CD14-positive monocyte (primary cell): ENCODE results near the gene GPS2. TPM values are rescaled to one million over a fixed set of nuclear protein-coding genes. Genes with fewer than 3 reads are reported as not detected.
A peak's percentile ranks its signal among the peaks of the same experiment; 100 is the strongest.

Experiments
- DNase-seq, 3 donors: peaks; one replicate each; pipeline ENCODE4 v3.0.0-alpha.2; 2011 to 2022
- H2AFZ ChIP-seq: 2 replicates; pipeline ENCODE4 v1.6.0; 2012; ENCODE audit warnings: mild to moderate bottlenecking, low read depth, low read length, inconsistent platforms; ENCODE audit not compliant: insufficient read depth, poor library complexity, severe bottlenecking
- H3K27ac ChIP-seq, 2 donors: 1 replicate in 1 of 2; 2 replicates in 1 of 2; pipeline ENCODE4 v1.5.1; 2012 to 2013; ENCODE audit warnings: low read length in 2 of 2, control low read depth in 1 of 2, inconsistent platforms in 1 of 2, low read depth in 1 of 2, mild to moderate bottlenecking in 1 of 2
- H3K27me3 ChIP-seq, 2 donors: one replicate each; pipeline versions ENCODE4 v1.6.0 to v1.6.1; 2011 to 2013; ENCODE audit warnings: low read length in 2 of 2; ENCODE audit not compliant: control insufficient read depth in 2 of 2, insufficient read depth in 2 of 2
- H3K36me3 ChIP-seq, 2 donors: replicated peaks in 1 of 2; 1 replicate in 1 of 2; 2 replicates in 1 of 2; pipeline versions ENCODE4 v1.5.1 to v1.6.1; 2012 to 2013; ENCODE audit warnings: low read length in 2 of 2, control low read depth in 1 of 2, inconsistent platforms in 1 of 2, mild to moderate bottlenecking in 1 of 2; ENCODE audit not compliant: insufficient read depth in 2 of 2, control insufficient read depth in 1 of 2
- H3K4me1 ChIP-seq, 2 donors: 1 replicate in 1 of 2; 2 replicates in 1 of 2; pipeline versions ENCODE4 v1.5.1 to v1.6.1; 2012 to 2013; ENCODE audit warnings: low read length in 2 of 2, control low read depth in 1 of 2, inconsistent platforms in 1 of 2, mild to moderate bottlenecking in 1 of 2, moderate library complexity in 1 of 2; ENCODE audit not compliant: insufficient read depth in 2 of 2, control insufficient read depth in 1 of 2
- H3K4me2 ChIP-seq: replicated peaks from 2 replicates; pipeline ENCODE3; 2012; ENCODE audit warnings: low read length, moderate library complexity, mild to moderate bottlenecking; ENCODE audit not compliant: poor library complexity, severe bottlenecking; ENCODE audit errors: extremely low read depth
- H3K4me3 ChIP-seq, 3 experiments: fragments of 200-600 bp in 1 of 3; sonication (generic) in 1 of 3; replicated peaks in 1 of 3; 1 replicate in 2 of 3; 2 replicates in 1 of 3; pipeline ENCODE4 v1.5.1; 2011 to 2013; ENCODE audit warnings: low read length in 3 of 3, mild to moderate bottlenecking in 3 of 3, control low read depth in 2 of 3, low read depth in 2 of 3, inconsistent platforms in 1 of 3, moderate library complexity in 1 of 3
- H3K79me2 ChIP-seq: 2 replicates; pipeline ENCODE4 v1.6.0; 2012; ENCODE audit warnings: mild to moderate bottlenecking, control low read depth, inconsistent platforms, low read length, moderate library complexity; ENCODE audit not compliant: insufficient read depth
- H3K9ac ChIP-seq: 2 replicates; pipeline ENCODE4 v1.6.0; 2017; ENCODE audit warnings: low read length, mild to moderate bottlenecking; ENCODE audit not compliant: insufficient read depth, poor library complexity, severe bottlenecking
- H3K9me3 ChIP-seq, 2 donors: replicated peaks in 1 of 2; 1 replicate in 1 of 2; 2 replicates in 1 of 2; pipeline versions ENCODE4 v1.5.1 to v1.6.1; 2012 to 2013; ENCODE audit warnings: low read length in 2 of 2, control low read depth in 1 of 2; ENCODE audit not compliant: control insufficient read depth in 1 of 2, insufficient read depth in 1 of 2
- H4K20me1 ChIP-seq: 2 replicates; pipeline ENCODE4 v1.6.0; 2012; ENCODE audit warnings: mild to moderate bottlenecking, low read length, control low read depth, moderate library complexity; ENCODE audit not compliant: insufficient read depth
- H3K27ac Mint-ChIP-seq, 7 donors: one replicate each; pipeline ENCODE4 v1.8.0; 2020; ENCODE audit warnings: mild to moderate bottlenecking in 7 of 7, mixed read lengths in 7 of 7, moderate library complexity in 6 of 7, inconsistent platforms in 2 of 7
- H3K27me3 Mint-ChIP-seq, 3 donors: one replicate each; pipeline ENCODE4 v1.8.0; 2021 to 2022; ENCODE audit warnings: low read depth in 3 of 3, mild to moderate bottlenecking in 3 of 3, mixed read lengths in 3 of 3, moderate library complexity in 3 of 3, inconsistent platforms in 1 of 3
- H3K36me3 Mint-ChIP-seq, 2 donors: one replicate each; pipeline ENCODE4 v1.8.0; 2020; ENCODE audit warnings: mixed read lengths in 2 of 2, inconsistent platforms in 1 of 2, mild to moderate bottlenecking in 1 of 2
- H3K4me1 Mint-ChIP-seq: one replicate; pipeline ENCODE4 v1.8.0; 2020; ENCODE audit warnings: mild to moderate bottlenecking, mixed read lengths
- H3K4me3 Mint-ChIP-seq, 2 donors: one replicate each; pipeline ENCODE4 v1.8.0; 2020; ENCODE audit warnings: mild to moderate bottlenecking in 2 of 2, mixed read lengths in 2 of 2, moderate library complexity in 1 of 2
- H3K9me3 Mint-ChIP-seq, 7 donors: one replicate each; pipeline ENCODE4 v1.8.0; 2020 to 2022; ENCODE audit warnings: mixed read lengths in 7 of 7, mild to moderate bottlenecking in 6 of 7, moderate library complexity in 6 of 7, inconsistent platforms in 2 of 7
- WGBS: methylation state at CpG from one replicate; pipeline ENCODE4 v1.1.5; 2013; ENCODE audit warnings: missing lambda C conversion rate; ENCODE audit not compliant: insufficient coverage; 5-methylcytosine and 5-hydroxymethylcytosine counted together
- intact Hi-C, 2 donors: fragments of 100-400 bp; cut with micrococcal nuclease; formaldehyde crosslinking; loops; one replicate each; pipeline versions ENCODE4 v1.15.0 to v1.15.1; 2023
- polyA plus RNA-seq, 3 donors: library from polyadenylated mRNA; depleted of rRNA in 1 of 3; unstranded in 2 of 3; stranded (reverse) in 1 of 3; fragments of 300-500 nt in 2 of 3; fragments of >200 nt in 1 of 3; fragmentation: Illumina TruSeq in 2 of 3; gene quantifications; 1 replicate in 2 of 3; 2 replicates in 1 of 3; pipeline ENCODE4 v1.2.3, GENCODE V29; 2012 to 2021
- TF ChIP-seq, protein P1 (sequence below): fragments of 200-600 bp; IDR thresholded peaks from one replicate; pipeline ENCODE4 v1.8.0; 2022; ENCODE audit warnings: antibody characterized with exemption, mild to moderate bottlenecking

GPS2 gene
- polyA plus RNA-seq, 3 donors, result 53.5 to 162 (median 59.6) TPM

DNA sequence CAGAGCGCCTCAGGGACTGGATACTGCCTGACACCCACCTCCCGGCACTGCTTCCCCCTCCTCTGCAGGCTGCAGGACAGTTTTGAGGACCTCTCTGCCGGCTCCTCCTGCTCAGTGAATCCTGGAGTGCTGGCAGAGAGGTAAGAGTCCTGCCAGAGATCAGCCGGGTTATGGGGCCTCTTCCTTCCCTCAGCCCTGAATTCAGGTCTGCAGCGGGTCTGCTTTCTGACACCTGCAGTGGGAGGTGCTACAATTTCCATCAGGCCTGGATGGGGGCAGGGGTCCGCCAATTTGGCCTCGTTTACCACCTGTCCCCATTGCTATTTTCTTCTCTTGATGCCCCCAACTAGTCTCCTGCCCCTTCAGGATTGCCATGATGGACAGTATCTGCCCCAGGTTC lies 17.0 kb upstream of the GPS2 start:
- H3K27me3 ChIP-seq, result no peaks in the 10 kb centered on the region
- peaks cover 55% of the 10 kb centered on the region for H3K4me1 Mint-ChIP-seq
- peaks cover 51 to 58% of the 10 kb centered on the region in 2 donors for H3K4me1 ChIP-seq
- no peaks in the 10 kb centered on the region for H3K9me3 Mint-ChIP-seq
- peak overlapping the region in 1 of 2 donors; percentile 20 for H3K4me3 Mint-ChIP-seq
- peaks cover 26% of the 10 kb centered on the region for H3K79me2 ChIP-seq
- H3K4me2 ChIP-seq, result no peak overlapping the region
- intact Hi-C loops, result no loop called here
- no peaks in the 10 kb centered on the region for H3K9me3 ChIP-seq
- TF ChIP-seq, protein P1, sequence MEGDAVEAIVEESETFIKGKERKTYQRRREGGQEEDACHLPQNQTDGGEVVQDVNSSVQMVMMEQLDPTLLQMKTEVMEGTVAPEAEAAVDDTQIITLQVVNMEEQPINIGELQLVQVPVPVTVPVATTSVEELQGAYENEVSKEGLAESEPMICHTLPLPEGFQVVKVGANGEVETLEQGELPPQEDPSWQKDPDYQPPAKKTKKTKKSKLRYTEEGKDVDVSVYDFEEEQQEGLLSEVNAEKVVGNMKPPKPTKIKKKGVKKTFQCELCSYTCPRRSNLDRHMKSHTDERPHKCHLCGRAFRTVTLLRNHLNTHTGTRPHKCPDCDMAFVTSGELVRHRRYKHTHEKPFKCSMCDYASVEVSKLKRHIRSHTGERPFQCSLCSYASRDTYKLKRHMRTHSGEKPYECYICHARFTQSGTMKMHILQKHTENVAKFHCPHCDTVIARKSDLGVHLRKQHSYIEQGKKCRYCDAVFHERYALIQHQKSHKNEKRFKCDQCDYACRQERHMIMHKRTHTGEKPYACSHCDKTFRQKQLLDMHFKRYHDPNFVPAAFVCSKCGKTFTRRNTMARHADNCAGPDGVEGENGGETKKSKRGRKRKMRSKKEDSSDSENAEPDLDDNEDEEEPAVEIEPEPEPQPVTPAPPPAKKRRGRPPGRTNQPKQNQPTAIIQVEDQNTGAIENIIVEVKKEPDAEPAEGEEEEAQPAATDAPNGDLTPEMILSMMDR, result no peak
- no peak for DNase-seq
- 20% methylated on average over 6 of the region's 7 CpGs for WGBS
- peak overlapping the region in 4 of 7 donors; percentile 4 to 79 (median 62) for H3K27ac Mint-ChIP-seq
- H3K36me3 Mint-ChIP-seq, result peaks cover 0 to under 1% of the 10 kb centered on the region in 2 donors
- H3K4me3 ChIP-seq, result no peak overlapping the region
- peak overlapping the region; percentile 36 for H2AFZ ChIP-seq
- no peak overlapping the region for H3K9ac ChIP-seq
- no peaks in the 10 kb centered on the region for H4K20me1 ChIP-seq
- H3K36me3 ChIP-seq, result no peaks in the 10 kb centered on the region
- peaks cover 0 to 7% (median 0%) of the 10 kb centered on the region in 3 donors for H3K27me3 Mint-ChIP-seq
- no peak overlapping the region for H3K27ac ChIP-seq

DNA sequence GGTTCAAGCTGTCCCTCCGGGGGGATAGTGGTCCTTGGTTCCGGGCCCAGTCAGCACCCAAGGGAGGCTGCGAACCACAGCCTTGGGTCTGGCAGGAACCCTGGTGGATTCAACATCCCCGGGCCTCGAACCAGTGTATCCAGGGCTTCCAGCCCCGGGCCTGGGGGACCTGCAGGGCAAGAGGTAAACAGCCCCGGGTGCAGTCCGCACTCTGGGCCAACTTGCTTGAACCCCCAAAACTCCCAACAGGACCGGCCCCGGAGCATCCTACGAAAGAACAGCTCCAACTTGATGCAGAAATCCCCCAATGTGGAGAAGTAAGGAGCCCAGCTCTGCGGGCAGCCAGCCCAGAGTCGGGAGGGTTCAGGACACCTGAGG lies 15.5 kb upstream of the GPS2 start:
- Mint-ChIP-seq H3K36me3 (peaks cover 10 to 16% of the 10 kb centered on the region in 2 donors), H3K9me3 (no peaks in the 10 kb centered on the region)
- peak overlapping the region; percentile 66 for H3K9ac ChIP-seq

More for the DNA sequence above, 15.5 kb upstream of the GPS2 start:
- peaks cover 36 to 43% of the 10 kb centered on the region in 2 donors for H3K4me1 ChIP-seq
- Mint-ChIP-seq H3K4me3 (peak overlapping the region in 1 of 2 donors; percentile 98), H3K27ac (peak overlapping the region in 4 of 7 donors; percentile 68 to 99 (median 98)), H3K4me1 (peaks cover 41% of the 10 kb centered on the region), H3K27me3 (peaks cover 0 to 6% (median 0%) of the 10 kb centered on the region in 3 donors)
- H3K36me3 ChIP-seq, result peaks cover 7 to 15% of the 10 kb centered on the region in 2 donors
- no peaks in the 10 kb centered on the region for H4K20me1 ChIP-seq
- intact Hi-C loops, result no loop called here
- TF ChIP-seq, protein P1, result no peak
- 60% methylated on average over 10 of the region's 13 CpGs for WGBS
- peaks cover 18% of the 10 kb centered on the region for H3K79me2 ChIP-seq
- H2AFZ ChIP-seq, result peak overlapping the region; percentile 91
- H3K9me3 ChIP-seq, result no peaks in the 10 kb centered on the region
- H3K4me3 ChIP-seq, result peak overlapping the region; percentile 80 to 91 (median 81)
- H3K27ac ChIP-seq, result peak overlapping the region; percentile 92
- H3K27me3 ChIP-seq, result no peaks in the 10 kb centered on the region
- H3K4me2 ChIP-seq, result peak overlapping the region; percentile 99
- DNase-seq, result no peak
